GM12878 (cell line): ENCODE results near the gene CASS4. TPM values are rescaled to one million over a fixed set of nuclear protein-coding genes. Genes with fewer than 3 reads are reported as not detected.

ENCODE experiments used
- ATAC-seq: fragments of 200-7000 bp; cut with Tn5 transposase; 3 replicates; pipeline ENCODE4 v1.9.1; 2020; ENCODE audit warnings: mild to moderate bottlenecking, moderate library complexity
- BruUV-seq: library from RNA; stranded (reverse); fragments of 400-500 nt; replicated peaks from 2 replicates; lab custom pipeline; 2021; lab: Mats Ljungman, UMichigan
- CTCF ChIA-PET: fragments of 300-600 bp; sonication (Branson Sonifier 250); formaldehyde crosslinking; extraction: SDS; loops from one replicate; lab custom pipeline; 2021; ENCODE audit warnings: inconsistent platforms; lab: Yijun Ruan, JAX
- POLR2A ChIA-PET: fragments of 350-600 bp; formaldehyde crosslinking; extraction: SDS; loops from one replicate; lab custom pipeline; 2021; ENCODE audit warnings: inconsistent platforms; lab: Charles Lee
- RAD21 ChIA-PET: fragments of 300-600 bp; sonication (Branson Sonifier 250); formaldehyde crosslinking; loops from one replicate; lab custom pipeline; 2023; ENCODE audit warnings: antibody characterized with exemption; ENCODE audit not compliant: unreplicated experiment; lab: Charles Lee
- SMC1A ChIA-PET: fragments of 300-600 bp; sonication (Branson Sonifier 250); formaldehyde crosslinking; loops from one replicate; lab custom pipeline; 2023; ENCODE audit not compliant: unreplicated experiment, uncharacterized antibody; lab: Charles Lee
- DNase-seq: peaks from one replicate; pipeline ENCODE4 v3.0.0-alpha.2; 2011; ENCODE audit warnings: low read depth, low spot score
- FAIRE-seq: peaks from 3 replicates; lab custom pipeline; 2011; peaks lifted over from hg19 to GRCh38; lab: Jason Lieb, UNC
- H2AFZ ChIP-seq: 2 replicates; pipeline ENCODE4 v1.6.0; 2011; ENCODE audit warnings: low read depth, low read length, control low read depth; ENCODE audit not compliant: control insufficient read depth
- H3K27ac ChIP-seq: 2 replicates; pipeline ENCODE4 v1.5.1; 2011; ENCODE audit warnings: control low read depth; ENCODE audit not compliant: control insufficient read depth, insufficient read depth
- H3K27me3 ChIP-seq, 2 experiments: replicated peaks in 1 of 2; 2 replicates each; pipeline versions ENCODE4 v1.6.0 to v1.6.1; 2011; ENCODE audit warnings: low read length in 1 of 2; ENCODE audit not compliant: control insufficient read depth in 2 of 2, insufficient read depth in 2 of 2
- H3K36me3 ChIP-seq, 2 experiments: 2 replicates each; pipeline ENCODE4 v1.5.1; 2011; ENCODE audit warnings: low read length in 1 of 2; ENCODE audit not compliant: control insufficient read depth in 2 of 2, insufficient read depth in 2 of 2
- H3K4me1 ChIP-seq: 2 replicates; pipeline ENCODE4 v1.6.1; 2011; ENCODE audit warnings: mild to moderate bottlenecking, low read length, moderate library complexity, mixed read lengths; ENCODE audit not compliant: control insufficient read depth, insufficient read depth
- H3K4me2 ChIP-seq: 2 replicates; pipeline ENCODE4 v1.6.0; 2011; ENCODE audit warnings: control low read depth; ENCODE audit not compliant: control insufficient read depth, insufficient read depth
- H3K4me3 ChIP-seq: fragments of 200-600 bp; sonication (generic); 2 replicates; pipeline ENCODE4 v1.5.1; 2016
- H3K79me2 ChIP-seq: 2 replicates; pipeline ENCODE4 v1.6.0; 2011; ENCODE audit warnings: low read length; ENCODE audit not compliant: control insufficient read depth, insufficient read depth
- H3K9ac ChIP-seq: 2 replicates; pipeline ENCODE4 v1.8.0; 2011; ENCODE audit warnings: low read length, control low read depth, mixed read lengths; ENCODE audit not compliant: control insufficient read depth, insufficient read depth
- H3K9me3 ChIP-seq: replicated peaks from 3 replicates; pipeline ENCODE4 v1.5.1; 2011; ENCODE audit warnings: mild to moderate bottlenecking, low read length; ENCODE audit not compliant: control insufficient read depth, insufficient read depth
- H4K20me1 ChIP-seq: 2 replicates; pipeline ENCODE4 v1.6.0; 2011; ENCODE audit not compliant: control insufficient read depth, insufficient read depth
- CHD4 ChIP-seq: fragments of 200-600 bp; sonication (generic); IDR thresholded peaks from 2 replicates; pipeline ENCODE4 v1.6.1; 2016; ENCODE audit warnings: mild to moderate bottlenecking
- CREB1 ChIP-seq: IDR thresholded peaks from 2 replicates; pipeline ENCODE4 v1.6.1; 2012; ENCODE audit warnings: low read depth, mild to moderate bottlenecking, inconsistent platforms
- LARP7 ChIP-seq: fragments of 450-650 bp; IDR thresholded peaks from 2 replicates; pipeline ENCODE4 v1.6.1; 2017; ENCODE audit warnings: mild to moderate bottlenecking
- PAX5 ChIP-seq: IDR thresholded peaks from 2 replicates; pipeline ENCODE4 v1.6.1; 2011; ENCODE audit warnings: low read depth, low read length, borderline replicate concordance
- PAX8 ChIP-seq: fragments of 450-650 bp; IDR thresholded peaks from 2 replicates; pipeline ENCODE4 v1.6.1; 2017; ENCODE audit warnings: mild to moderate bottlenecking, moderate library complexity
- POLR2AphosphoS5 ChIP-seq: IDR thresholded peaks from 2 replicates; pipeline ENCODE4 v1.6.1; 2011; ENCODE audit warnings: mild to moderate bottlenecking, low read length, inconsistent platforms
- RB1 ChIP-seq: fragments of 450-650 bp; formaldehyde crosslinking; IDR thresholded peaks from 2 replicates; pipeline ENCODE4 v1.6.1; 2017; ENCODE audit warnings: mild to moderate bottlenecking, borderline replicate concordance
- RCOR1 ChIP-seq: conservative IDR thresholded peaks from 2 replicates; pipeline ENCODE4 v1.6.1; 2012; ENCODE audit warnings: low read depth, low read length, improper control_type of control experiment
- SPI1 ChIP-seq: IDR thresholded peaks from 2 replicates; pipeline ENCODE4 v1.6.1; 2011; ENCODE audit warnings: low read depth, mild to moderate bottlenecking, low read length, moderate library complexity, borderline replicate concordance; ENCODE audit not compliant: insufficient read depth
- SREBF2 ChIP-seq: IDR thresholded peaks from 2 replicates; pipeline ENCODE4 v1.6.1; 2012; ENCODE audit warnings: mild to moderate bottlenecking, low read length
- ZNF207 ChIP-seq: fragments of 450-650 bp; IDR thresholded peaks from 2 replicates; pipeline ENCODE4 v1.6.1; 2014; ENCODE audit warnings: antibody characterized with exemption, mild to moderate bottlenecking, borderline replicate concordance
- ZNF384 ChIP-seq: IDR thresholded peaks from 2 replicates; pipeline ENCODE4 v1.6.1; 2012; ENCODE audit warnings: low read depth, mild to moderate bottlenecking, low read length, improper control_type of control experiment, borderline replicate concordance
- in situ Hi-C: fragments of 300-500 bp; cut with MboI; formaldehyde crosslinking; loops from 9 replicates; pipeline ENCODE4 v1.14.3; 2018; ENCODE audit warnings: mixed read lengths
- intact Hi-C: fragments of 100-400 bp; cut with micrococcal nuclease; formaldehyde crosslinking; loops from one replicate; pipeline ENCODE4 v1.14.2; 2022; ENCODE audit not compliant: unreplicated experiment
- polyA plus RNA-seq, 11 experiments: library from polyadenylated mRNA; depleted of rRNA in 4 of 11; unstranded in 6 of 11; stranded (reverse) in 5 of 11; fragments of >200 nt; fragmentation: Nextera tagmentation in 4 of 11; fragmentation: Illumina TruSeq in 1 of 11; extraction: Ambion mirVana in 4 of 11; extraction: Trizol in 1 of 11; gene quantifications; 1 replicate in 1 of 11; 2 replicates in 10 of 11; pipeline versions ENCODE4 v1.2.1 to v1.2.3, GENCODE V29; 2011 to 2016; ENCODE audit warnings: inconsistent platforms in 2 of 11, missing spikeins in 2 of 11, low read depth in 1 of 11
- total RNA-seq, 4 experiments: library from RNA; depleted of rRNA in 3 of 4; stranded (reverse); fragments of >200 nt in 3 of 4; fragmentation: Illumina TruSeq in 1 of 4; extraction: Trizol in 1 of 4; gene quantifications; 2 replicates each; pipeline versions ENCODE4 v1.2.1 to v1.2.3, GENCODE V29; 2013 to 2021
- TF ChIP-seq, protein P1 (sequence below): IDR thresholded peaks from 2 replicates; pipeline ENCODE4 v1.6.1; 2012; ENCODE audit warnings: low read depth, low read length, improper control_type of control experiment
- TF ChIP-seq, protein P2 (sequence below): fragments of 150-350 bp; IDR thresholded peaks from 2 replicates; pipeline ENCODE4 v1.6.1; 2014; ENCODE audit warnings: mild to moderate bottlenecking, low read depth, low read length
- TF ChIP-seq, protein P3 (sequence below): fragments of 450-650 bp; IDR thresholded peaks from 2 replicates; pipeline ENCODE4 v1.6.1; 2017; ENCODE audit warnings: mild to moderate bottlenecking
- TF ChIP-seq, protein P4 (sequence below): fragments of 450-650 bp; IDR thresholded peaks from 2 replicates; pipeline ENCODE4 v1.6.1; 2017; ENCODE audit warnings: mild to moderate bottlenecking, moderate library complexity

Gene CASS4
- total and polyA plus RNA-seq, 10 of the 15 experiments (the other 5 are each of a cell fraction or from before 2014, with no cell fraction given) = 0.04 to 0.24 (median 0.11) TPM; not detected in 1

DNA sequence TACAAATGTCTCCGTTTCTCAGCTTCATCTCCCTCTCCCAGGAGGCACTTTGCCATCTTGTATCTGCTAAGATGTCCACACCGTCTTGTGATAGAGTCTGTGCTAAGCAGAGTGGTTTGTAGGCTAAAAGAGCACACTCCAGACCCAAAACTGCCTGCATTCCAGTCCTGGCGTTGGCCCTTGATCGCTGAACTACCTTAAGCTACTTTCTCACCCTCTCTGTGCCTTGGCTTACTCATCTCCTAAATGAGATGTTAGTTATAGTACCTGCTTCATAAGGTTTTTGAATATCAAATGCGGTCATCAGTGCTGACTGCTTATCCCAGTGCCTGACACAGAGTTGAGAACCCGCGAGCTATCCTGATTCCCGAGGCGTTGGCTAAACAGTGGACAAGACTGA, 14.0 kb downstream of the CASS4 start (continued):
- TF ChIP-seq, protein P1, sequence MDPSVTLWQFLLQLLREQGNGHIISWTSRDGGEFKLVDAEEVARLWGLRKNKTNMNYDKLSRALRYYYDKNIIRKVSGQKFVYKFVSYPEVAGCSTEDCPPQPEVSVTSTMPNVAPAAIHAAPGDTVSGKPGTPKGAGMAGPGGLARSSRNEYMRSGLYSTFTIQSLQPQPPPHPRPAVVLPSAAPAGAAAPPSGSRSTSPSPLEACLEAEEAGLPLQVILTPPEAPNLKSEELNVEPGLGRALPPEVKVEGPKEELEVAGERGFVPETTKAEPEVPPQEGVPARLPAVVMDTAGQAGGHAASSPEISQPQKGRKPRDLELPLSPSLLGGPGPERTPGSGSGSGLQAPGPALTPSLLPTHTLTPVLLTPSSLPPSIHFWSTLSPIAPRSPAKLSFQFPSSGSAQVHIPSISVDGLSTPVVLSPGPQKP = no peak

DNA sequence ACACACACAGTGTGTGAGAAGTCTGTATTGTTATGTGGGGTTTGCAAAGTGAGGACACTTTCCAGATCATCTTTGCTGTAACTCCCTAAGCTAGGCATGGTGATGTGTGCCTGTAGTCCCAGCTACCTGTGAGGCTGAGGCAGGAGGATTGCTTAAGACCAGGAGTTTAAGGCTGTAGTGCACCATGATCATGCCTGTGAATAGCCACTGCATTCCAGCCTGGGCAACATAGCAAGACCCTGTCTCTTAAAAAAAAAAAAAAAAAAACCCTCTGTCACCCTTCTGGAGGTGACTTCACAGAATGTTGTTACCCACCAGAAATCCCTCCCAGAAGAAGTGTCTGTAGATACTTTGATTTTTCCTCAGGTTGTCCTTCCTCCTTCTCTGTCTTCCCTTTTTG, 14.9 kb downstream of the CASS4 start:
- ATAC-seq = no peak
- intact Hi-C loops (no loop called here), in situ Hi-C loops (no loop called here)
- POLR2A ChIA-PET = no interaction called here
- Histone ChIP-seq H3K36me3 (no peaks in the 10 kb centered on the region), H4K20me1 (no peaks in the 10 kb centered on the region), H3K27me3 (no peaks in the 10 kb centered on the region), H3K9me3 (no peaks in the 10 kb centered on the region), H3K4me3 (no peak overlapping the region), H3K27ac (no peak overlapping the region), H3K4me1 (peaks cover 14% of the 10 kb centered on the region), H3K4me2 (no peak overlapping the region), H3K79me2 (no peaks in the 10 kb centered on the region), H3K9ac (no peak overlapping the region), H2AFZ (no peak overlapping the region)
- no peak for FAIRE-seq
- RAD21 ChIA-PET = interaction anchor here (0.6 kb wide), 1 partner anchor 14 kb away, joined by 3 read pairs; no protein-coding TSS in a partner anchor
- DNase-seq = no peak
- no TSS peak for BruUV-seq
- SMC1A ChIA-PET = no interaction called here
- CTCF ChIA-PET = interaction anchor here (0.5 to 1.3 kb wide), 3 partner anchors 13 to 89 kb away, joined by 3 read pairs; no protein-coding TSS in a partner anchor
- no peak for TF ChIP-seq RB1
- TF ChIP-seq PAX8 = no peak
- TF ChIP-seq, protein P2, sequence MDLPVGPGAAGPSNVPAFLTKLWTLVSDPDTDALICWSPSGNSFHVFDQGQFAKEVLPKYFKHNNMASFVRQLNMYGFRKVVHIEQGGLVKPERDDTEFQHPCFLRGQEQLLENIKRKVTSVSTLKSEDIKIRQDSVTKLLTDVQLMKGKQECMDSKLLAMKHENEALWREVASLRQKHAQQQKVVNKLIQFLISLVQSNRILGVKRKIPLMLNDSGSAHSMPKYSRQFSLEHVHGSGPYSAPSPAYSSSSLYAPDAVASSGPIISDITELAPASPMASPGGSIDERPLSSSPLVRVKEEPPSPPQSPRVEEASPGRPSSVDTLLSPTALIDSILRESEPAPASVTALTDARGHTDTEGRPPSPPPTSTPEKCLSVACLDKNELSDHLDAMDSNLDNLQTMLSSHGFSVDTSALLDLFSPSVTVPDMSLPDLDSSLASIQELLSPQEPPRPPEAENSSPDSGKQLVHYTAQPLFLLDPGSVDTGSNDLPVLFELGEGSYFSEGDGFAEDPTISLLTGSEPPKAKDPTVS = no peak
- TF ChIP-seq, protein P3, sequence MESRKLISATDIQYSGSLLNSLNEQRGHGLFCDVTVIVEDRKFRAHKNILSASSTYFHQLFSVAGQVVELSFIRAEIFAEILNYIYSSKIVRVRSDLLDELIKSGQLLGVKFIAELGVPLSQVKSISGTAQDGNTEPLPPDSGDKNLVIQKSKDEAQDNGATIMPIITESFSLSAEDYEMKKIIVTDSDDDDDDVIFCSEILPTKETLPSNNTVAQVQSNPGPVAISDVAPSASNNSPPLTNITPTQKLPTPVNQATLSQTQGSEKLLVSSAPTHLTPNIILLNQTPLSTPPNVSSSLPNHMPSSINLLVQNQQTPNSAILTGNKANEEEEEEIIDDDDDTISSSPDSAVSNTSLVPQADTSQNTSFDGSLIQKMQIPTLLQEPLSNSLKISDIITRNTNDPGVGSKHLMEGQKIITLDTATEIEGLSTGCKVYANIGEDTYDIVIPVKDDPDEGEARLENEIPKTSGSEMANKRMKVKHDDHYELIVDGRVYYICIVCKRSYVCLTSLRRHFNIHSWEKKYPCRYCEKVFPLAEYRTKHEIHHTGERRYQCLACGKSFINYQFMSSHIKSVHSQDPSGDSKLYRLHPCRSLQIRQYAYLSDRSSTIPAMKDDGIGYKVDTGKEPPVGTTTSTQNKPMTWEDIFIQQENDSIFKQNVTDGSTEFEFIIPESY = no peak
- TF ChIP-seq POLR2AphosphoS5 = no peak
- no peak for TF ChIP-seq PAX5
- TF ChIP-seq ZNF207 = no peak
- no peak for TF ChIP-seq LARP7
- TF ChIP-seq SREBF2 = no peak
- TF ChIP-seq CREB1 = no peak
- TF ChIP-seq RCOR1 = no peak
- TF ChIP-seq SPI1 = no peak
- TF ChIP-seq, protein P4, sequence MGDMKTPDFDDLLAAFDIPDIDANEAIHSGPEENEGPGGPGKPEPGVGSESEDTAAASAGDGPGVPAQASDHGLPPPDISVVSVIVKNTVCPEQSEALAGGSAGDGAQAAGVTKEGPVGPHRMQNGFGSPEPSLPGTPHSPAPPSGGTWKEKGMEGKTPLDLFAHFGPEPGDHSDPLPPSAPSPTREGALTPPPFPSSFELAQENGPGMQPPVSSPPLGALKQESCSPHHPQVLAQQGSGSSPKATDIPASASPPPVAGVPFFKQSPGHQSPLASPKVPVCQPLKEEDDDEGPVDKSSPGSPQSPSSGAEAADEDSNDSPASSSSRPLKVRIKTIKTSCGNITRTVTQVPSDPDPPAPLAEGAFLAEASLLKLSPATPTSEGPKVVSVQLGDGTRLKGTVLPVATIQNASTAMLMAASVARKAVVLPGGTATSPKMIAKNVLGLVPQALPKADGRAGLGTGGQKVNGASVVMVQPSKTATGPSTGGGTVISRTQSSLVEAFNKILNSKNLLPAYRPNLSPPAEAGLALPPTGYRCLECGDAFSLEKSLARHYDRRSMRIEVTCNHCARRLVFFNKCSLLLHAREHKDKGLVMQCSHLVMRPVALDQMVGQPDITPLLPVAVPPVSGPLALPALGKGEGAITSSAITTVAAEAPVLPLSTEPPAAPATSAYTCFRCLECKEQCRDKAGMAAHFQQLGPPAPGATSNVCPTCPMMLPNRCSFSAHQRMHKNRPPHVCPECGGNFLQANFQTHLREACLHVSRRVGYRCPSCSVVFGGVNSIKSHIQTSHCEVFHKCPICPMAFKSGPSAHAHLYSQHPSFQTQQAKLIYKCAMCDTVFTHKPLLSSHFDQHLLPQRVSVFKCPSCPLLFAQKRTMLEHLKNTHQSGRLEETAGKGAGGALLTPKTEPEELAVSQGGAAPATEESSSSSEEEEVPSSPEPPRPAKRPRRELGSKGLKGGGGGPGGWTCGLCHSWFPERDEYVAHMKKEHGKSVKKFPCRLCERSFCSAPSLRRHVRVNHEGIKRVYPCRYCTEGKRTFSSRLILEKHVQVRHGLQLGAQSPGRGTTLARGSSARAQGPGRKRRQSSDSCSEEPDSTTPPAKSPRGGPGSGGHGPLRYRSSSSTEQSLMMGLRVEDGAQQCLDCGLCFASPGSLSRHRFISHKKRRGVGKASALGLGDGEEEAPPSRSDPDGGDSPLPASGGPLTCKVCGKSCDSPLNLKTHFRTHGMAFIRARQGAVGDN = no peak
- no peak for TF ChIP-seq ZNF384
- no peak for TF ChIP-seq CHD4
